Fibroblast of lung (primary cell): ENCODE data around the gene RIPOR2. TPM values are rescaled to one million over a fixed set of nuclear protein-coding genes. Genes with fewer than 3 reads are reported as not detected.

Source experiments
- DNase-seq, 2 donors: peaks; one replicate each; pipeline versions ENCODE4 v3.0.0 to v3.0.0-alpha.2; 2010; ENCODE audit warnings: low read depth in 2 of 2
- H2AFZ ChIP-seq: 2 replicates; pipeline ENCODE4 v1.5.1; 2012; ENCODE audit warnings: low read length, control low read depth, inconsistent platforms
- H3K27ac ChIP-seq: 2 replicates; pipeline ENCODE4 v1.5.1; 2011; ENCODE audit warnings: low read length, control low read depth; ENCODE audit not compliant: insufficient read depth
- H3K27me3 ChIP-seq: 2 replicates; pipeline ENCODE4 v1.5.1; 2011; ENCODE audit warnings: mild to moderate bottlenecking, low read length; ENCODE audit not compliant: control insufficient read depth, insufficient read depth
- H3K36me3 ChIP-seq: 2 replicates; pipeline ENCODE4 v1.5.1; 2011; ENCODE audit warnings: low read length; ENCODE audit not compliant: control insufficient read depth, insufficient read depth
- H3K4me1 ChIP-seq: 2 replicates; pipeline ENCODE4 v1.5.1; 2011; ENCODE audit warnings: low read length; ENCODE audit not compliant: control insufficient read depth, insufficient read depth; ENCODE audit errors: extremely low read depth
- H3K4me2 ChIP-seq: 2 replicates; pipeline ENCODE4 v1.5.1; 2011; ENCODE audit warnings: low read length, control low read depth; ENCODE audit not compliant: insufficient read depth; ENCODE audit errors: extremely low read depth
- H3K4me3 ChIP-seq, 4 experiments: fragments of 200-600 bp in 1 of 4; sonication (generic) in 1 of 4; replicated peaks in 1 of 4; 2 replicates each; pipeline ENCODE4 v1.5.1; 2011 to 2016; ENCODE audit warnings: low read length in 4 of 4, low read depth in 3 of 4, mild to moderate bottlenecking in 3 of 4, control low read depth in 2 of 4, inconsistent platforms in 1 of 4, mixed read lengths in 1 of 4; ENCODE audit not compliant: insufficient read depth in 1 of 4; ENCODE audit errors: control extremely low read depth in 1 of 4
- H3K79me2 ChIP-seq: 2 replicates; pipeline ENCODE4 v1.5.1; 2012; ENCODE audit warnings: mild to moderate bottlenecking, low read length, inconsistent platforms; ENCODE audit not compliant: control insufficient read depth, insufficient read depth
- H3K9ac ChIP-seq: 2 replicates; pipeline ENCODE4 v1.5.1; 2011; ENCODE audit warnings: mild to moderate bottlenecking, low read length, control low read depth; ENCODE audit not compliant: insufficient read depth
- H3K9me3 ChIP-seq: 2 replicates; pipeline ENCODE4 v1.5.1; 2012; ENCODE audit warnings: low read depth, low read length; ENCODE audit not compliant: control insufficient read depth, insufficient read depth
- H4K20me1 ChIP-seq: 2 replicates; pipeline ENCODE4 v1.5.1; 2011; ENCODE audit warnings: low read length; ENCODE audit not compliant: control insufficient read depth, insufficient read depth; ENCODE audit errors: extremely low read depth
- EZH2 ChIP-seq: IDR thresholded peaks from 2 replicates; pipeline ENCODE4 v1.5.1; 2012; ENCODE audit warnings: low read length, control low read depth, mild to moderate bottlenecking; ENCODE audit errors: missing control alignments
- polyA minus RNA-seq: library from RNA; depleted of rRNA, polyadenylated mRNA; stranded (reverse); fragments of >200 nt; gene quantifications from 2 replicates; pipeline ENCODE4 v1.2.3, GENCODE V29; 2011; ENCODE audit warnings: low replicate concordance
- polyA plus RNA-seq, 2 donors: library from polyadenylated mRNA; depleted of rRNA in 1 of 2; stranded (reverse) in 1 of 2; unstranded in 1 of 2; fragments of >200 nt; gene quantifications; 2 replicates each; pipeline ENCODE4 v1.2.1, GENCODE V29; 2011 to 2012; ENCODE audit warnings: missing spikeins in 1 of 2
- total RNA-seq: library from RNA; depleted of rRNA; stranded (reverse); fragments of >200 nt; gene quantifications from 2 replicates; pipeline ENCODE4 v1.2.1, GENCODE V29; 2014
- TF ChIP-seq, protein P1 (sequence below), 2 donors: IDR thresholded peaks in 1 of 2; conservative IDR thresholded peaks in 1 of 2; 1 replicate in 1 of 2; 2 replicates in 1 of 2; pipeline ENCODE4 v1.5.1; 2011 to 2012; ENCODE audit warnings: low read length in 2 of 2, control low read depth in 1 of 2, inconsistent platforms in 1 of 2, low read depth in 1 of 2, mild to moderate bottlenecking in 1 of 2

The RIPOR2 gene, protein sequence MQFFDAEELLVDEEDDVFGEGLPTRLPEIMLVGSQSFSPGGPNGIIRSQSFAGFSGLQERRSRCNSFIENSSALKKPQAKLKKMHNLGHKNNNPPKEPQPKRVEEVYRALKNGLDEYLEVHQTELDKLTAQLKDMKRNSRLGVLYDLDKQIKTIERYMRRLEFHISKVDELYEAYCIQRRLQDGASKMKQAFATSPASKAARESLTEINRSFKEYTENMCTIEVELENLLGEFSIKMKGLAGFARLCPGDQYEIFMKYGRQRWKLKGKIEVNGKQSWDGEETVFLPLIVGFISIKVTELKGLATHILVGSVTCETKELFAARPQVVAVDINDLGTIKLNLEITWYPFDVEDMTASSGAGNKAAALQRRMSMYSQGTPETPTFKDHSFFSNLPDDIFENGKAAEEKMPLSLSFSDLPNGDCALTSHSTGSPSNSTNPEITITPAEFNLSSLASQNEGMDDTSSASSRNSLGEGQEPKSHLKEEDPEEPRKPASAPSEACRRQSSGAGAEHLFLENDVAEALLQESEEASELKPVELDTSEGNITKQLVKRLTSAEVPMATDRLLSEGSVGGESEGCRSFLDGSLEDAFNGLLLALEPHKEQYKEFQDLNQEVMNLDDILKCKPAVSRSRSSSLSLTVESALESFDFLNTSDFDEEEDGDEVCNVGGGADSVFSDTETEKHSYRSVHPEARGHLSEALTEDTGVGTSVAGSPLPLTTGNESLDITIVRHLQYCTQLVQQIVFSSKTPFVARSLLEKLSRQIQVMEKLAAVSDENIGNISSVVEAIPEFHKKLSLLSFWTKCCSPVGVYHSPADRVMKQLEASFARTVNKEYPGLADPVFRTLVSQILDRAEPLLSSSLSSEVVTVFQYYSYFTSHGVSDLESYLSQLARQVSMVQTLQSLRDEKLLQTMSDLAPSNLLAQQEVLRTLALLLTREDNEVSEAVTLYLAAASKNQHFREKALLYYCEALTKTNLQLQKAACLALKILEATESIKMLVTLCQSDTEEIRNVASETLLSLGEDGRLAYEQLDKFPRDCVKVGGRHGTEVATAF
- total RNA-seq (0.51 and 3.6 TPM in 2 replicates), polyA plus RNA-seq (3.3 and 3.5 TPM in 2 replicates), polyA minus RNA-seq (1.6 and 6.7 TPM in 2 replicates)
- 2.6 TPM in 2 replicates for polyA plus RNA-seq (2012)

DNA sequence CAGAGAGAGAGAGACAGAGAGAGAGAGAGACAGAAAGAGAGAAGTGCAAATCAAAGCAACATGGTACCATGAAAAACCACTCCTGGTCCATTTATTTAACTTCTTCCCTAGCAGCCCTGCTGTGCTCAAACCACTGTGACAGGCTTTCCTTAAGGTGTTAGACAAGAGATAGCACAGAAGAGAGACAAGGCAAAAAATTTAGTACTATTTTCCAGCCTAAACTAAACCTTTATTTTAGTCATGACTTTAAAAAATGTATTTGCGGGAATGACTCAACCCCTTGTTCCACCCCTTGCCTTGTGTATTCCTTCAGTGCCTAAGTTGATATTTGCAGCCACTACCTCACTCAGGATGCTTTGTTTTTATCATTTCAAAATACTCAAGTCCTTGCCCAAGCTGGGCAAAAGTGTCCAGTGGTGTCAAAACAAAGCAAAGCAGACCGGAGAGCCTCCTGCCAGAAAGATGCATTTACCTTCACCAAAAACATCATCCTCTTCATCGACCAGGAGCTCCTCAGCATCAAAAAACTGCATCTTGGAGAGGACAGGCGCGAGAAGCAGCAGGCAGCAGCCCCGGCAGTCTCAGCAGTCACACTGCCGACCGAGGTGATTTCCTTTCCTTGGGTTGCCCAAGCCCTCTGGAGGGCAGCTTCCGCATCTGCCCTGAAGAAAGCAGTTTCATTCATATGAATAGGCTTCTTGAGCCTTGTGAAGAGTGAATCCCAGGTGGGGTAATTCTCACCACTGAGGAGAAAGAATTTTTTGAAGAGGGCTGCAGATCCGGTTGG is at the start of gene RIPOR2:
Gene RIPOR2 (minus strand): TSS at position 595 of the 787 bp plus-strand sequence. CDS start 62 bp downstream, at position 533.
- H3K4me1 ChIP-seq, result peaks cover under 1% of the 10 kb centered on the region
- H3K27me3 ChIP-seq, result no peaks in the 10 kb centered on the region
- no peak within 1 kb of the TSS for H3K4me2 ChIP-seq
- no peaks in the 10 kb centered on the region for H4K20me1 ChIP-seq
- H3K4me3 ChIP-seq, result no peak within 1 kb of the TSS
- H3K9ac ChIP-seq, result no peak within 1 kb of the TSS
- no peaks in the 10 kb centered on the region for H3K79me2 ChIP-seq
- H2AFZ ChIP-seq, result no peak within 1 kb of the TSS
- H3K9me3 ChIP-seq, result no peaks in the 10 kb centered on the region
- TF ChIP-seq, protein P1, sequence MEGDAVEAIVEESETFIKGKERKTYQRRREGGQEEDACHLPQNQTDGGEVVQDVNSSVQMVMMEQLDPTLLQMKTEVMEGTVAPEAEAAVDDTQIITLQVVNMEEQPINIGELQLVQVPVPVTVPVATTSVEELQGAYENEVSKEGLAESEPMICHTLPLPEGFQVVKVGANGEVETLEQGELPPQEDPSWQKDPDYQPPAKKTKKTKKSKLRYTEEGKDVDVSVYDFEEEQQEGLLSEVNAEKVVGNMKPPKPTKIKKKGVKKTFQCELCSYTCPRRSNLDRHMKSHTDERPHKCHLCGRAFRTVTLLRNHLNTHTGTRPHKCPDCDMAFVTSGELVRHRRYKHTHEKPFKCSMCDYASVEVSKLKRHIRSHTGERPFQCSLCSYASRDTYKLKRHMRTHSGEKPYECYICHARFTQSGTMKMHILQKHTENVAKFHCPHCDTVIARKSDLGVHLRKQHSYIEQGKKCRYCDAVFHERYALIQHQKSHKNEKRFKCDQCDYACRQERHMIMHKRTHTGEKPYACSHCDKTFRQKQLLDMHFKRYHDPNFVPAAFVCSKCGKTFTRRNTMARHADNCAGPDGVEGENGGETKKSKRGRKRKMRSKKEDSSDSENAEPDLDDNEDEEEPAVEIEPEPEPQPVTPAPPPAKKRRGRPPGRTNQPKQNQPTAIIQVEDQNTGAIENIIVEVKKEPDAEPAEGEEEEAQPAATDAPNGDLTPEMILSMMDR (conservative IDR thresholded peaks at IDR 0.05 in 1 of 2, IDR thresholded peaks at IDR 0.05 in 1 of 2; ENCODE audit: low read depth in 1 of 2, low read length in 2 of 2), result no peak
- no peak for TF ChIP-seq EZH2
- H3K36me3 ChIP-seq, result no peaks in the 10 kb centered on the region
- peak in 1 of 2 donors; percentile 43 for DNase-seq
- no peak within 1 kb of the TSS for H3K27ac ChIP-seq

DNA sequence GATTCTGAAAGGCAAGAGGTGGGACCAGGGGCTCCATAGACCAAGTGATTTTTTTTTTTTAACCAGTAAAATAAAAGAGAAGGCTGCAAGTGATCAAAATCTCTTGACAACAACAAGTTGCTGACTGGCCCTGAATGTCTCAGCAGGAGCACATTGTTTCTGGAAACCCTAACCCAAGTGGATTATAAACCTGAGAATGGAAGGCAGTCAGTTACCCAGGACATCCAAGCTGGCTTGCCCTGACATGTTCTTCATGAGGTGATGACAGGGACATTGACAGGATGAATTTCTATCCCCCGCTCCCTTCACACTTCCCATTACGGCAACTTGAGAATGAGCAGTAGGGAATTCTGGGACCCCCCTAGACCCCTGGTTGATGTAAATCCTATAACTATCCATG is 49.6 kb upstream of the RIPOR2 start:
- Histone ChIP-seq H3K36me3 (no peaks in the 10 kb centered on the region), H2AFZ (no peak overlapping the region), H3K27ac (no peak overlapping the region), H3K9me3 (no peaks in the 10 kb centered on the region), H3K4me3 (no peak overlapping the region), H3K4me2 (no peak overlapping the region), H3K9ac (no peak overlapping the region), H3K79me2 (no peaks in the 10 kb centered on the region), H4K20me1 (no peaks in the 10 kb centered on the region), H3K27me3 (no peaks in the 10 kb centered on the region), H3K4me1 (peaks cover 9% of the 10 kb centered on the region)
- TF ChIP-seq EZH2, result no peak
- TF ChIP-seq, protein P1 (conservative IDR thresholded peaks at IDR 0.05 in 1 of 2, IDR thresholded peaks at IDR 0.05 in 1 of 2; ENCODE audit: low read depth in 1 of 2, low read length in 2 of 2), result no peak
- no peak for DNase-seq
